Measurements from ENCODE around the gene DYNC1I1. TPM values are rescaled to one million over a fixed set of nuclear protein-coding genes. Genes with fewer than 3 reads are reported as not detected.

Gene DYNC1I1
- total and polyA plus RNA-seq, 2 experiments from 2014 or later: 20.6 to 24.4 TPM

GRCh38 chr7:95916573-95917297, 144.4 kb downstream of the DYNC1I1 start:
- no peak overlapping the region for H3K27ac ChIP-seq
- no peaks in the 10 kb centered on the region for H3K36me3 ChIP-seq
- H3K4me3 ChIP-seq: no peak overlapping the region
- H3K27me3 ChIP-seq: no peaks in the 10 kb centered on the region
- H3K4me1 ChIP-seq (ENCODE audit: low read depth): no peaks in the 10 kb centered on the region
- peak; percentile 86 for TF ChIP-seq CTCF (IDR thresholded peaks at IDR 0.05; ENCODE audit: low read depth, low read length)
- no peaks in the 10 kb centered on the region for H3K9me3 ChIP-seq (ENCODE audit: low read depth)
- peak; percentile 74 to 83 for DNase-seq (ENCODE audit: low read depth in 1 of 2, low spot score in 1 of 2)

- Histone ChIP-seq H3K4me1 (ENCODE audit: low read depth) (no peaks in the 10 kb centered on the region), H3K27ac (no peak overlapping the region), H3K36me3 (no peaks in the 10 kb centered on the region), H3K27me3 (no peaks in the 10 kb centered on the region), H3K4me3 (no peak overlapping the region), H3K9me3 (ENCODE audit: low read depth) (no peaks in the 10 kb centered on the region)
- no peak for DNase-seq (ENCODE audit: low read depth in 1 of 2, low spot score in 1 of 2)
- no peak for TF ChIP-seq CTCF (IDR thresholded peaks at IDR 0.05; ENCODE audit: low read depth, low read length)
Measured at GRCh38 chr7:95917634-95918033, 145.3 kb downstream of the DYNC1I1 start.

GRCh38 chr7:95919556-95919955, 147.2 kb downstream of the DYNC1I1 start:
- Histone ChIP-seq H3K36me3 (no peaks in the 10 kb centered on the region), H3K4me3 (no peak overlapping the region), H3K27me3 (no peaks in the 10 kb centered on the region), H3K9me3 (ENCODE audit: low read depth) (no peaks in the 10 kb centered on the region), H3K27ac (no peak overlapping the region), H3K4me1 (ENCODE audit: low read depth) (no peaks in the 10 kb centered on the region)
- no peak for TF ChIP-seq CTCF (IDR thresholded peaks at IDR 0.05; ENCODE audit: low read depth, low read length)
- DNase-seq (ENCODE audit: low read depth in 1 of 2, low spot score in 1 of 2): no peak

GRCh38 chr7:95921543-95921942, 149.2 kb downstream of the DYNC1I1 start:
- Histone ChIP-seq H3K27me3 (no peaks in the 10 kb centered on the region), H3K4me3 (no peak overlapping the region), H3K27ac (no peak overlapping the region), H3K4me1 (ENCODE audit: low read depth) (no peaks in the 10 kb centered on the region), H3K9me3 (ENCODE audit: low read depth) (no peaks in the 10 kb centered on the region), H3K36me3 (no peaks in the 10 kb centered on the region)
- TF ChIP-seq CTCF (IDR thresholded peaks at IDR 0.05; ENCODE audit: low read depth, low read length): no peak
- DNase-seq (ENCODE audit: low read depth in 1 of 2, low spot score in 1 of 2): no peak

- Histone ChIP-seq H3K4me1 (ENCODE audit: low read depth) (no peaks in the 10 kb centered on the region), H3K9me3 (ENCODE audit: low read depth) (no peaks in the 10 kb centered on the region), H3K27me3 (no peaks in the 10 kb centered on the region), H3K27ac (no peak overlapping the region), H3K4me3 (no peak overlapping the region), H3K36me3 (no peaks in the 10 kb centered on the region)
- no peak for TF ChIP-seq CTCF (IDR thresholded peaks at IDR 0.05; ENCODE audit: low read depth, low read length)
- no peak for DNase-seq (ENCODE audit: low read depth in 1 of 2, low spot score in 1 of 2)
Measured at GRCh38 chr7:95922191-95922590, 149.8 kb downstream of the DYNC1I1 start.
